CD8-positive, alpha-beta memory T cell (primary cell): ENCODE data around the gene PDLIM3. TPM values are rescaled to one million over a fixed set of nuclear protein-coding genes. Genes with fewer than 3 reads are reported as not detected.
A peak's percentile ranks its signal among the peaks of the same experiment; 100 is the strongest.

Experiments used
- CTCF ChIA-PET: fragments of 350-600 bp; sonication (Branson Sonifier 250); formaldehyde crosslinking; loops from one replicate; lab custom pipeline; 2021; ENCODE audit warnings: antibody characterized with exemption; lab: Charles Lee
- POLR2A ChIA-PET: fragments of 350-600 bp; sonication (Branson Sonifier 250); formaldehyde crosslinking; loops from one replicate; lab custom pipeline; 2021; ENCODE audit warnings: antibody characterized with exemption; lab: Charles Lee
- DNase-seq, 5 donors: peaks; one replicate each; pipeline versions ENCODE4 v3.0.0 to v3.0.0-alpha.2; 2020 to 2022; ENCODE audit warnings: mixed read lengths in 1 of 5
- H3K27ac ChIP-seq: one replicate; pipeline ENCODE4 v1.7.0; 2013; ENCODE audit warnings: low read depth, mild to moderate bottlenecking, low read length, moderate library complexity
- H3K27me3 ChIP-seq: 2 replicates; pipeline ENCODE4 v1.7.0; 2013; ENCODE audit warnings: low read length, mild to moderate bottlenecking; ENCODE audit not compliant: insufficient read depth, poor library complexity, severe bottlenecking
- H3K36me3 ChIP-seq: 2 replicates; pipeline ENCODE4 v1.7.0; 2013; ENCODE audit warnings: mild to moderate bottlenecking, low read length, moderate library complexity; ENCODE audit not compliant: insufficient read depth
- H3K4me1 ChIP-seq: 2 replicates; pipeline ENCODE4 v1.7.0; 2013; ENCODE audit warnings: mild to moderate bottlenecking, low read length, moderate library complexity; ENCODE audit not compliant: insufficient read depth
- H3K4me3 ChIP-seq: 2 replicates; pipeline ENCODE4 v1.7.0; 2013; ENCODE audit warnings: mild to moderate bottlenecking, low read length
- H3K9me3 ChIP-seq: 2 replicates; pipeline ENCODE4 v1.7.0; 2013; ENCODE audit warnings: mild to moderate bottlenecking, low read length
- H3K27ac Mint-ChIP-seq, 8 donors: one replicate each; pipeline ENCODE4 v1.8.0; 2020 to 2021; ENCODE audit warnings: mixed read lengths in 8 of 8, mild to moderate bottlenecking in 6 of 8, inconsistent platforms in 3 of 8, moderate library complexity in 3 of 8
- H3K27me3 Mint-ChIP-seq, 2 donors: one replicate each; pipeline ENCODE4 v1.8.0; 2020 to 2021; ENCODE audit warnings: mixed read lengths in 2 of 2, mild to moderate bottlenecking in 1 of 2, moderate library complexity in 1 of 2
- H3K36me3 Mint-ChIP-seq, 3 donors: one replicate each; pipeline ENCODE4 v1.8.0; 2020 to 2021; ENCODE audit warnings: mixed read lengths in 3 of 3, inconsistent platforms in 1 of 3, mild to moderate bottlenecking in 1 of 3
- H3K4me1 Mint-ChIP-seq, 3 donors: one replicate each; pipeline ENCODE4 v1.8.0; 2020 to 2021; ENCODE audit warnings: mixed read lengths in 3 of 3, inconsistent platforms in 1 of 3, mild to moderate bottlenecking in 1 of 3
- H3K4me3 Mint-ChIP-seq, 7 donors: one replicate each; pipeline ENCODE4 v1.8.0; 2020 to 2021; ENCODE audit warnings: mixed read lengths in 7 of 7, mild to moderate bottlenecking in 6 of 7, moderate library complexity in 4 of 7, inconsistent platforms in 2 of 7
- H3K9me3 Mint-ChIP-seq, 5 donors: one replicate each; pipeline ENCODE4 v1.8.0; 2020 to 2022; ENCODE audit warnings: mixed read lengths in 5 of 5, mild to moderate bottlenecking in 3 of 5, moderate library complexity in 2 of 5, inconsistent platforms in 1 of 5
- polyA plus RNA-seq: library from polyadenylated mRNA; unstranded; fragments of 300-500 nt; fragmentation: Illumina TruSeq; gene quantifications from one replicate; pipeline ENCODE4 v1.2.3, GENCODE V29; 2021
- total RNA-seq, 2 experiments: library from RNA; stranded (reverse); gene quantifications; one replicate each; pipeline ENCODE4 v1.2.3, GENCODE V29; 2021

Gene PDLIM3
- not detected for total RNA-seq
- polyA plus RNA-seq, result not detected

GRCh38 chr4:185534866-185535611 is at the start of gene PDLIM3:
Gene PDLIM3, minus strand, starts transcription at chr4:185535507. Its CDS starts 73 bp downstream, at chr4:185535434.
- Mint-ChIP-seq H3K4me1 (peaks cover 6 to 11% (median 7%) of the 10 kb centered on the region in 3 donors), H3K27me3 (peaks cover 26 to 46% of the 10 kb centered on the region in 2 donors), H3K4me3 (peak within 1 kb of the TSS in 5 of 7 donors; percentile 37 to 63 (median 51)), H3K9me3 (no peaks in the 10 kb centered on the region), H3K27ac (no peak within 1 kb of the TSS), H3K36me3 (peaks cover 0 to 2% (median 0%) of the 10 kb centered on the region in 3 donors)
- CTCF ChIA-PET, result no interaction called here
- Histone ChIP-seq H3K36me3 (no peaks in the 10 kb centered on the region), H3K27me3 (peaks cover 16% of the 10 kb centered on the region), H3K4me3 (no peak within 1 kb of the TSS), H3K9me3 (no peaks in the 10 kb centered on the region), H3K27ac (no peak within 1 kb of the TSS), H3K4me1 (no peaks in the 10 kb centered on the region)
- DNase-seq, result no peak
- POLR2A ChIA-PET, result no interaction called here

GRCh38 chr4:185583813-185584212 is 48.5 kb upstream of the PDLIM3 start:
- peaks cover 3% of the 10 kb centered on the region for H3K4me1 ChIP-seq
- CTCF ChIA-PET, result no interaction called here
- peaks cover 19 to 73% of the 10 kb centered on the region in 2 donors for H3K27me3 Mint-ChIP-seq
- H3K4me1 Mint-ChIP-seq, result peaks cover 10 to 13% (median 10%) of the 10 kb centered on the region in 3 donors
- no peak overlapping the region for H3K4me3 ChIP-seq
- POLR2A ChIA-PET, result no interaction called here
- no peak for DNase-seq
- no peaks in the 10 kb centered on the region for H3K9me3 Mint-ChIP-seq
- H3K4me3 Mint-ChIP-seq, result no peak overlapping the region
- H3K27ac ChIP-seq, result no peak overlapping the region
- no peaks in the 10 kb centered on the region for H3K36me3 Mint-ChIP-seq
- peaks cover 8% of the 10 kb centered on the region for H3K27me3 ChIP-seq
- no peak overlapping the region for H3K27ac Mint-ChIP-seq
- H3K9me3 ChIP-seq, result no peaks in the 10 kb centered on the region
- no peaks in the 10 kb centered on the region for H3K36me3 ChIP-seq

GRCh38 chr4:185582651-185583400 is 47.5 kb upstream of the PDLIM3 start:
- POLR2A ChIA-PET, result no interaction called here
- no peaks in the 10 kb centered on the region for H3K9me3 Mint-ChIP-seq
- CTCF ChIA-PET, result interaction anchor here (1.6 kb wide), 1 partner anchor 15 kb away, joined by 5 read pairs; no protein-coding TSS in a partner anchor
- DNase-seq, result no peak
- peaks cover 3% of the 10 kb centered on the region for H3K4me1 ChIP-seq
- H3K4me3 Mint-ChIP-seq, result no peak overlapping the region
- peaks cover 9 to 11% (median 10%) of the 10 kb centered on the region in 3 donors for H3K4me1 Mint-ChIP-seq
- H3K27me3 Mint-ChIP-seq, result peaks cover 19 to 69% of the 10 kb centered on the region in 2 donors
- peaks cover 8% of the 10 kb centered on the region for H3K27me3 ChIP-seq
- H3K27ac Mint-ChIP-seq, result no peak overlapping the region
- H3K36me3 ChIP-seq, result no peaks in the 10 kb centered on the region
- no peak overlapping the region for H3K27ac ChIP-seq
- no peaks in the 10 kb centered on the region for H3K36me3 Mint-ChIP-seq
- H3K4me3 ChIP-seq, result no peak overlapping the region
- no peaks in the 10 kb centered on the region for H3K9me3 ChIP-seq

GRCh38 chr4:185580699-185581098 is 45.4 kb upstream of the PDLIM3 start:
- H3K4me3 Mint-ChIP-seq, result no peak overlapping the region
- Histone ChIP-seq H3K27ac (no peak overlapping the region), H3K36me3 (no peaks in the 10 kb centered on the region), H3K9me3 (no peaks in the 10 kb centered on the region), H3K27me3 (no peaks in the 10 kb centered on the region), H3K4me3 (no peak overlapping the region), H3K4me1 (no peaks in the 10 kb centered on the region)
- no peak overlapping the region for H3K27ac Mint-ChIP-seq
- no peaks in the 10 kb centered on the region for H3K9me3 Mint-ChIP-seq
- DNase-seq, result no peak
- ChIA-PET POLR2A (no interaction called here), CTCF (no interaction called here)
- no peaks in the 10 kb centered on the region for H3K4me1 Mint-ChIP-seq
- no peaks in the 10 kb centered on the region for H3K36me3 Mint-ChIP-seq
- H3K27me3 Mint-ChIP-seq, result peaks cover 10 to 63% of the 10 kb centered on the region in 2 donors

GRCh38 chr4:185578284-185578683 is 43.0 kb upstream of the PDLIM3 start:
- H3K9me3 Mint-ChIP-seq, result no peaks in the 10 kb centered on the region

GRCh38 chr4:185576962-185577950 is 41.9 kb upstream of the PDLIM3 start:
- no peak for DNase-seq
- H3K27me3 Mint-ChIP-seq, result peaks cover 7 to 49% of the 10 kb centered on the region in 2 donors

More at GRCh38 chr4:185578284-185578683, 43.0 kb upstream of the PDLIM3 start:
- Histone ChIP-seq H3K27ac (no peak overlapping the region), H3K27me3 (no peaks in the 10 kb centered on the region), H3K4me3 (no peak overlapping the region), H3K36me3 (no peaks in the 10 kb centered on the region), H3K4me1 (no peaks in the 10 kb centered on the region), H3K9me3 (no peaks in the 10 kb centered on the region)
- peaks cover 7 to 56% of the 10 kb centered on the region in 2 donors for H3K27me3 Mint-ChIP-seq
- POLR2A ChIA-PET, result no interaction called here
- H3K27ac Mint-ChIP-seq, result no peak overlapping the region
- no peak for DNase-seq
- H3K4me3 Mint-ChIP-seq, result no peak overlapping the region
- no peaks in the 10 kb centered on the region for H3K4me1 Mint-ChIP-seq
- H3K36me3 Mint-ChIP-seq, result no peaks in the 10 kb centered on the region
- CTCF ChIA-PET, result no interaction called here

GRCh38 chr4:185576314-185576961 is 41.1 kb upstream of the PDLIM3 start:
- H3K36me3 ChIP-seq, result no peaks in the 10 kb centered on the region
- CTCF ChIA-PET, result interaction anchor here (1.7 kb wide), 1 partner anchor 21 kb away, joined by 3 read pairs; no protein-coding TSS in a partner anchor
- H3K27ac Mint-ChIP-seq, result no peak overlapping the region
- no peaks in the 10 kb centered on the region for H3K9me3 ChIP-seq
- no peaks in the 10 kb centered on the region for H3K36me3 Mint-ChIP-seq
- no peak overlapping the region for H3K4me3 ChIP-seq
- H3K4me3 Mint-ChIP-seq, result no peak overlapping the region
- no peaks in the 10 kb centered on the region for H3K9me3 Mint-ChIP-seq
- no peak overlapping the region for H3K27ac ChIP-seq
- H3K4me1 Mint-ChIP-seq, result no peaks in the 10 kb centered on the region
- no peaks in the 10 kb centered on the region for H3K4me1 ChIP-seq
- POLR2A ChIA-PET, result no interaction called here
- H3K27me3 Mint-ChIP-seq, result peaks cover 7 to 44% of the 10 kb centered on the region in 2 donors
- no peaks in the 10 kb centered on the region for H3K27me3 ChIP-seq
- DNase-seq, result no peak

More at GRCh38 chr4:185576962-185577950, 41.9 kb upstream of the PDLIM3 start:
- Histone ChIP-seq H3K36me3 (no peaks in the 10 kb centered on the region), H3K27me3 (no peaks in the 10 kb centered on the region), H3K4me1 (no peaks in the 10 kb centered on the region), H3K27ac (no peak overlapping the region), H3K4me3 (no peak overlapping the region), H3K9me3 (no peaks in the 10 kb centered on the region)
- Mint-ChIP-seq H3K4me3 (no peak overlapping the region), H3K9me3 (no peaks in the 10 kb centered on the region), H3K27ac (no peak overlapping the region), H3K36me3 (no peaks in the 10 kb centered on the region), H3K4me1 (no peaks in the 10 kb centered on the region)
- CTCF ChIA-PET, result interaction anchor here (1.7 kb wide), 1 partner anchor 21 kb away, joined by 3 read pairs; no protein-coding TSS in a partner anchor
- POLR2A ChIA-PET, result no interaction called here
